Coronary artery (tissue), 2 donors: ENCODE data around the gene MAP4K4.

ENCODE experiments used
- DNase-seq: peaks from one replicate; pipeline ENCODE4 v3.0.0-alpha.2; 2017; ENCODE audit warnings: low spot score
- H3K27ac ChIP-seq, 2 donors: fragments of 200-600 bp; sonication (generic); one replicate each; pipeline ENCODE4 v1.5.1; 2016 to 2019
- H3K4me3 ChIP-seq: fragments of 200-600 bp; sonication (generic); 2 replicates; pipeline ENCODE4 v1.5.1; 2016; ENCODE audit warnings: mild to moderate bottlenecking, moderate library complexity
- CTCF ChIP-seq: fragments of 200-600 bp; sonication (generic); IDR thresholded peaks from one replicate; pipeline ENCODE4 v1.5.1; 2019; ENCODE audit warnings: antibody characterized with exemption

The MAP4K4 gene

DNA sequence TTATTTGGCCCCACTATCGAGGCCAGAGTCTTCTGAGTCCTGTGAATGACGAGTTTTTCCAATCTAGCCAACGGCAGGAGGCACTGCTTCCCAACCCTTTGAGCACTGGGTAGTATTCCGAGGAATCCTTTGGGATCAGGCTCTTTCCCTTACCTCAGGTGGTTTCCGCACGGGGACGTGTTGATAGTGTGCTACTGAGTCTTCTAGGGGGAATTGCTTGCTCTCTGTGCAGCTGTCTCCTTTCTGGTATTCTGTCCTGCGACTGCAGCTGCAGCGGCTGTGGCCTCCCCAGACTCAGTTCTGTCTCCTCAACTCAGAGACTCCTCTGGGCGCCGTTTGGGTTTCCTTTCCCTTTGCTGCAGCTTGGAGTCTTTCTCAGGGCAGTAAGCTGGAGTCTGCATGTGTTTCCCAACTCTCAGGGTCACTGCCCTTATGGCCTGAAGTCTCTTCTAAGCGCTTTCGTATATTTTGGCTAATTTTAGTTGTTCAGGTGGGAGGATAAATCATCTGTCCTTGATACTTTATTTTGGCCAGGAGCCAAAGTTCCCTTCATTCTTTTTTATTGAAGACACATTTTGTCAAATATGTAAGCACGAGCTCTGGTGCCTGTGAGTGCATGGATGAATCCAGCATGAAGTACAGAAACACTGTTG lies 118.4 kb downstream of the MAP4K4 start:
- no peak overlapping the region for H3K27ac ChIP-seq
- H3K4me3 ChIP-seq: no peak overlapping the region
- no peak for DNase-seq
- no peak for TF ChIP-seq CTCF

- no peak for TF ChIP-seq CTCF
- no peak overlapping the region for H3K27ac ChIP-seq
- DNase-seq: no peak
- no peak overlapping the region for H3K4me3 ChIP-seq
Observed at GRCh38 chr2:101816598-101816997, 119.1 kb downstream of the MAP4K4 start.

DNA sequence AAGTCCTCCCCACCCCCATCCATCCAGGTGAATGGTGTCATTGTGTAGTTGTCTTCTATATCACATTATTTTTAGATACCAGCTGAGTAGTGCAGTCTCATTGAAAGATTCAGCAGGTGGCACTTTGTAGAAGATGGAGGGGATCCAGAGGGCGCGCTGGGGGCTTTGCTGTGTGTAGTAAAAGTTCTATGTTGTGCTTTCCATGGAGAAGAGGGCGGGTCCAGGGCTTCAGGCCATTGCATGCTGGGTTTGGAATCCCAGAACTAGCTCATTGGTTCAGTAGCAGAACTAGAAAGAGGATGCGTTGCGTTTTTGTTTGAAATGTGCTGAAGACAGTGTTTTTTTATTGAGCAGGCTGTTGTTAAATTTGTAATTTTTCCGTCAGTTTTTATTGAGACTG lies 120.0 kb downstream of the MAP4K4 start:
- DNase-seq: no peak
- Histone ChIP-seq H3K27ac (no peak overlapping the region), H3K4me3 (no peak overlapping the region)
- TF ChIP-seq CTCF: no peak

DNA sequence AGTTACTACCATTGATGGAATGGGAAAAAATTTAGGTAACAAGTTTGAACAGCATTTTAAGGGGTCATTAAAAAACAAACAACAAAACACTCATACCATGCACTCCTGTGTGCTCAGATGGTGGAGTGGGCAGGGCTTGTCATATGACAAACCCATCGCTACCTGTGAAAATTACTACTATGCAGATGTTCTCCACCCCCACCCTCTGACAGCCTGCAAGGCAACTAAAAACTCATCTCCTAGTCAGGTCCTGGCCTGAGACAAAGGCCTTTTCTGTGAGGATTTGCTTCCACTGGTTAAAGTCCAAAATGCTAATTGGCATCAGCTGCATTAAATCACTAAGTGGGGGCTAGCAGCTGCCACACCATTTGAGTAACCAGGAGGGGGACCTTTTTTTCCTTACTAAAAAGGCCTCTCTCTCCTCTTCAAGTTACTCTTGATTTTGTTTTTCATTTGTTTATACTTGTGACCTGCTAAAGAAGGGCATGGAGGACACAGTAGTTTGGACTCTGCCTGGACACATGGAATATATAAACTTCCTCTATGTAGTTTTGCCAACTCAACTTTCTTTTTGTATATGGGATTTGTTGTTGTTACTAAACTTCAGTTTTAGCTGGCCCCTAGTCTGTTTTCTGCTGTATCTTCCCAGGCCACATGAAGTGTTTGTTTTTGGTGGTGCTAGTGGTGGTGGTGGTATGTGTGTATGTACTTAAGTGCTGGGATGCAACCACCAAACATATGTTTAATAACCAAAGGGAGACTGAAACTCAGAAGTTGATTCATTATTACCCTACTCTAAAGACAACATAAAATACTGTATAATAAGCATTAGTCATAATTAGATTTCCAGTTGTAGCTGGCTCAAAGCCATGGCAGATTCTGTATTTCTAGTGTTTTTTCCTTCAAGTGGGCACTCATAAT lies 121.3 kb downstream of the MAP4K4 start:
- no peak for TF ChIP-seq CTCF
- Histone ChIP-seq H3K27ac (no peak overlapping the region), H3K4me3 (no peak overlapping the region)
- DNase-seq: no peak

GRCh38 chr2:101820519-101820918 lies 123.0 kb downstream of the MAP4K4 start:
- no peak for TF ChIP-seq CTCF
- DNase-seq: no peak
- no peak overlapping the region for H3K27ac ChIP-seq

GRCh38 chr2:101821059-101821805 lies 123.7 kb downstream of the MAP4K4 start:
- TF ChIP-seq CTCF: no peak
- DNase-seq: no peak
- H3K4me3 ChIP-seq: no peak overlapping the region
- no peak overlapping the region for H3K27ac ChIP-seq

More at GRCh38 chr2:101820519-101820918, 123.0 kb downstream of the MAP4K4 start:
- H3K4me3 ChIP-seq: no peak overlapping the region
